ENCODE results near the gene RAB5IF. TPM values are rescaled to one million over a fixed set of nuclear protein-coding genes. Genes with fewer than 3 reads are reported as not detected.

Gene RAB5IF
- total RNA-seq, 1 experiment from 2014 or later = 338 TPM

Other genes starting within 250 kb of the RAB5IF start
- gene MYL9, start 64.3 kb upstream of the RAB5IF start, total RNA-seq (2014; rRNA removed; shearing (Covaris generic)) = 9.4 and 9.8 TPM in 2 replicates
- gene TGIF2, start 32.2 kb upstream of the RAB5IF start, total RNA-seq (2014; rRNA removed; shearing (Covaris generic)) = 23.7 and 32.6 TPM in 2 replicates
- gene SLA2, start 40.4 kb downstream of the RAB5IF start, total RNA-seq (2014; rRNA removed; shearing (Covaris generic)) = 0.17 TPM in 1 of 2 replicates, not detected in the other
- gene NDRG3, start 140.3 kb downstream of the RAB5IF start, total RNA-seq (2014; rRNA removed; shearing (Covaris generic)) = 49.7 and 54.6 TPM in 2 replicates
- gene DSN1, start 168.0 kb downstream of the RAB5IF start, total RNA-seq (2014; rRNA removed; shearing (Covaris generic)) = 59.7 and 66.7 TPM in 2 replicates

Data from A172 (cell line).